HG03558 (cell line): ENCODE measurements around the gene YIPF4.
"Not testable (repeated sequence)": the region's sequence is repeated elsewhere in the genome, so short reads cannot be mapped to it uniquely, and the experiment has no call there.

Experiments used
- ATAC-seq: cut with Tn5 transposase; IDR thresholded peaks from one replicate; pipeline ENCODE4 v1.9.1; 2021; ENCODE audit warnings: moderate number of reproducible peaks; ENCODE audit not compliant: unreplicated experiment; ENCODE audit errors: extremely low read depth

Gene YIPF4

DNA sequence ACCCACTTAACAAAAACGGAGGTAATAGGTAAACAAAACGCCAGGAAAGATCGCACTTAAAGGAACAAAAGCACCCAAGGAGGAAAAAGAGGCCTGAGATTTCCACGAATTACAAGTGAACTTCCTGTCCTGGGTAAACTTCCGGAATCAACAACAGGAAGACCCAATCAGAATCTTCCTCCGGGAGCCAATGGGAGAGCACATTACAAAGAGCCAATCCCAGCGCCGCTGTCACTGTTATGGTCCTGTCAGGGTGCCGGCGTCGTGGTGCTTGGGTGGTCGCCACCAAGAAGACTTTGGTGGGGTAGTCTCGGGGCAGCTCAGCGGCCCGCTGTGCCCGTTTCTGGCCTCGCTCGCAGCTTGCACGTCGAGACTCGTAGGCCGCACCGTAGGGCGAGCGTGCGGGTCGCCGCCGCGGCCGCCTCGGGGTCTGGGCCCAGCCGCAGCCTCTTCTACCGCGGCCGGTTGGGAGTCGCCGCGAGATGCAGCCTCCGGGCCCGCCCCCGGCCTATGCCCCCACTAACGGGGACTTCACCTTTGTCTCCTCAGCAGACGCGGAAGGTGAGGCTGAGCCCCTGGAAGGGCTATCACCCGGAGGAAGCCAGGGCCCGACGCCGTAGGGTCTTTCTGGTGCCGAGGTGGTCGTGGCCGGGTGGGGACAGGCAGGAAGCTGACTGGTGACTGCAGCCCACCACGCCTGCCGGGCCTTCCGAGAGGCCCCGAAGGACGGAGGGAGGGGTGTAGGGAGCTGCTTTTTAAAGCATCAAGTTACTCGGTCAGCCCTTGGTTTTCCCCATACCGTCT is at the start of gene YIPF4:
Gene YIPF4 (plus strand): TSS at position 231 of the 804 bp plus-strand sequence. CDS start 252 bp downstream, at position 483.
- ATAC-seq = peak; percentile 97

DNA sequence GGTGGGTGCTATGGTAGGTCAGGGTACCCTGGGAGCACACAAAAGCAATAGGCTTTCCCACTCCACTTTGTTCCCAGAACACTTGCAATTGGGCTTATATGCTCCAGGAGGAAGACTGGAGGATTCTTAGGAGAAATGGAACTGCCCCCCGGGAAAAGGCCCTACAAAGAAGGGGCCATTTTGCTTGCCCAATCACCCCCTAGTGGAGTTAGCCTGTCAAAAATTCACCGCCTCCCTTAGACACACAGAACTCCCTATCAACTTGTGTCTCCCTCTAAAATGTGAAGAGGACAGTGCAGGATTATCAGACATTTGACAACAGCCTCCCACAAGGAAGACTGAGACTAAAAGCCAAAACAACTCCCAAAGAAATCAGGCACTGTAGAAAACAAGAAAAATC is 49.5 kb upstream of the YIPF4 start:
- no peak for ATAC-seq

DNA sequence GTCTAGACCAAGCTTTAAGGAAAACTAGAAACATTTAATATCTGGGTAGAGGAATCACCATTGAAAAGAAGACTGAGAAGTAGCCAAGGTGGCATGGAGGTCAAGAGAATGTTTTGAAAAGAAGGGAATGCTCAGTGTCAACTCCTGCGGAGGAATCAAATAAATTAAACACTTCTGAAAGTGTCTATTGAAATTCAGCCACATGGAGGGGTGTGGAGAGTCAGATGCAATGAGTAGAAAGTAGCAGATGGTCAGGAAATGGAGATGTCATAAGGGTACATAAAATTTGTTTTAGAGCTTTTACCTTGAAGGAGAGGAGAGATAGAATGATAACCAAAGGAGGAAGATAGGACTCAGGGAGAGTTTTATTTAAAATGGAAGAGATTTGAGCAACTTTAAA is 48.1 kb upstream of the YIPF4 start:
- ATAC-seq = no peak

DNA sequence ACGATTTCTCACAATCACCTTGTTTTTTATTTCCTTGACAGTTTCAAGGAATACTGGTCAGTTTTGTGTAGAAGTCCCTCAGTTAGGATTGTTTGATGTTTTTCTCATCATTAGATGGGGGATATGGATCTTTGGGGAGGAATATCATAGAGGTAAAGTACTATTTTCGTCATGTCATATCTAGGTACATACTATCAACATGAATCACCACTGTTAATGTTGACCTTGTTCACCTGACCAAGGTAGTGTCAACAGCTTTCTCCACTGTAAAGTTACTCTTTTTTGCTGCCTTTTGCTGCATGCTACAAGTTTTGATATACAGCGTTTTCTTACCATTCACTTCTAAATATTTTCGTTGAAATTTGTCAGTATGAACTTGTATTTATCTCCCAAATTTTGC is 45.7 kb upstream of the YIPF4 start:
- no peak for ATAC-seq

DNA sequence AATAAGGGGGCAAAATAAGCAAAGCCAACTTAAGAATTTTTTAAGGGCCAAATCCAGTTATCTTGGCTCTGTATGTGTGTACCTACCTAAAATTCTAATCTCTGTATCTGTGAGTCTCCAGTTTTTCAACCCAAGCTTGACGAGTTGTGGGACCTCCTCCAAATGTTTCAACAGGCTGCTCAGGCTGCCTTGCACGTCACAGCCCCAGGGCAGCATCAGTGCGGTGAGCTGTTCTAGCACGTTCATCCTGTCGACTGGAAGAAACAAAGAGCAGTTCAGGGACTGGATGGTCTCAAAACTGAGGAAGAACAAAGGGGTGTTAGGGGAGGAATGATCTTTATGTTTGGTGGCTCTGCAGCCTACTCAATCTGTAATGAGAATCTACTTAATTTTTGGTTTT is 42.4 kb upstream of the YIPF4 start:
- ATAC-seq = no peak

DNA sequence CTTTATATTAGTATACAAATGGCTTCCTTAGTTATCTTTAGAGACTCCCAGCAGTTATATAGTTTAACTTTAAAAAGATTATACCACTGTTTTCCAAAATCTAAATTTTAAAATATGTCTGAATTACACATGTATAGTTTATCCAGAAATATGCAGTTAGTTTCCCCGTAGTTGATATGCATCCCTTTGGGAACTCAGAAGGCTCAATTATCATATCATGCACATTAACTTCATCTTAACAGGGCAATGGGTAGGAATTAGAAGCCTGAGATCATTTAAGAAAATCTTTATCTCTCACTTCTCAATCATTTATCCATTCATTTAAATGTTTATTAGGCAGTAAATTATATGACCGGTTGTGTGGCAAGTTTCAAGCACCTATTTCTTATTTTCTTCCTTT is 40.2 kb upstream of the YIPF4 start:
- ATAC-seq = no peak

DNA sequence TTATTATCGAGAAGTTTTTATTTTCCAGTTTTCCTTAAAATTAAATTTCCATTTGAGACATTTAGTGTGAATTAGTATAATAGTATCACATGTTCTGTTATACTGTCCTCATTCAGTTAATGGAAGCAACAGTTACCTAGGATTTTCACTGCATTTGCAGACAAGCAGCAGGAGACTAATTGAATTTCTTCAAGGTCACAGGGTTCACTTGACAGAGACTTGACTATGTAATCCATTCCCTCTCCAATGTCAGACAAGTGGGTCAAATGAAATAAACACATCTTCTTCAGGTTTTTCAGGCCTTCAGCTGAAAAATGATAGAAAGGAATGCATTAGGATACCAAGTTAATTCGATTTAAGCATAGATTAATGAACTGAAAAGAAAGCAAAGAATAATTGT is 39.7 kb upstream of the YIPF4 start:
- ATAC-seq = no peak

DNA sequence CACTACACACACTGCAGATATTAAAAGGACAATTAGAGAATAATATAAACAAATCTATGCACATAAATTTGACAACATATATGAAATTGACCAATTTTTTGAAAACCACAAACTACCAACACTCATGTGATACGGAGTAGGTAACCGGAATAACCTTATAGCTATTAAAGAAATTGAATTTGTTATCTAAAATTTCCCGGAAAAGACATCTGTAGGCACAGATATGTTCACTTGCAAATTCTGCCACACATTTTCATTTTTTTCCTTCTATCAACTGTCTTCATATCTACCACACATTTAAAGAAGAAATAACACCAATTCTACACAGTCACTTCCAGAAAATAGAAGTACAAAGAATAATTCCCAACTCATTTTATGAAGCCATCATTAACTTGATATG is 35.4 kb upstream of the YIPF4 start:
- no peak for ATAC-seq

DNA sequence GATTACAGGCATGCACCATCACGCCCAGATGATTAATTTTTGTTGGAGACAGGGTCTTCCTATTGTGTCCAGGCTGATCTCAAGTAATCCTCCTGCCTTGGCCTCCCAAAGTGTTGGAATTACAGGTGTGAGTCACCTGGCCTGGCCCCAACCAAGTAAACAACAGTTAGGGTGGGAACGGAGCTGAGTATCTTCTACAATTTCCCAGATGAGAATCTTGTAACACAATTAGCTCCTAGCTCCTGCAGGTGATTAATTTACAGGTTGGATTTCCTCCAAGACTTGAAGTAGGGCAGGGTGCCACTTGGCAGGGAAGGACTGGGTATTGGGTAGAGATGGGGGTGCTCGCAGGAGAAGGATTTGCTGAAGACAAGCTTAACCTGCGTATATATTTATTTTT is 30.8 kb upstream of the YIPF4 start:
- no peak for ATAC-seq

DNA sequence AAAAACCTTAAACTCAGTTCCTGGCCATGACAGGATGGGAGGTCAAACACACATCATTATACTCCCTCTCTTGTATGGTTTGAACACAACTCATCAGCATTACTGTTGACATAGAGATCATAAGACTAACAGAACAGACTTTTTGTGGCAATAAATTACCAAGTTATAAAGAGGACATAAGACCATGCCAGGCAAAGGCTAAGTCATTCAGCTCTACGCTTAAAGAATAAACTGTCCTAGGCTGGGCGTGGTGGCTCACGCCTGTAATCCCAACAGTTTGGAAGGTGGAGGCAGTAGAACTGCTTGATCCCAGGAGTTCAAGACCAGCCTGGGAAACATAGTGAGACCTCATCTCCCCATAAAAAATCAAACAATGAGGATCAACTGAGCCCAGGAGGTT is 29.4 kb upstream of the YIPF4 start:
- no peak for ATAC-seq

DNA sequence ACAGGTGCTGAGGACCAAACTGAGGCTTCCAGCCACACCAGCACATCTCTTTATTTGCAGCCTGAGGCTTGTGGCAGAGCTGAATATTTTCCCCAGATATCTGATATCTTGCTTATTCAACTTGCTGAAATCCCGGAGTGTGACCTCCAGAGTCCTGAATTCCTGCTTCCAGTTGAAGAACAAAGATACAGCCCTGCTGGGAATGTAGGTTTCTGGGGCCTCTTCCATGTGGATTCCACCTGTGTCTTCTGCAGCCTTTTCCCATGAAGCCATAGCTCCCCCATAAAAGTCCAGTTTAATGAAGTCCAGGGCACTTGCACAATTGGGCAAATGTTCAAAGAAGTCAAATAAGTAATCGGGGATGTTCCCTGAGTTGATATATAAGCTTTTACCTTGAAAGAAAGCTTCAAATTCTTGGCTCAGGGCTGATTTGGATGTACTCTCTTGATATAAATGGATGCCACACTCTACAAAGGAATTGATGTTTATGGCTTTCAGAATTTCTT is 27.9 kb upstream of the YIPF4 start:
- ATAC-seq = no peak

DNA sequence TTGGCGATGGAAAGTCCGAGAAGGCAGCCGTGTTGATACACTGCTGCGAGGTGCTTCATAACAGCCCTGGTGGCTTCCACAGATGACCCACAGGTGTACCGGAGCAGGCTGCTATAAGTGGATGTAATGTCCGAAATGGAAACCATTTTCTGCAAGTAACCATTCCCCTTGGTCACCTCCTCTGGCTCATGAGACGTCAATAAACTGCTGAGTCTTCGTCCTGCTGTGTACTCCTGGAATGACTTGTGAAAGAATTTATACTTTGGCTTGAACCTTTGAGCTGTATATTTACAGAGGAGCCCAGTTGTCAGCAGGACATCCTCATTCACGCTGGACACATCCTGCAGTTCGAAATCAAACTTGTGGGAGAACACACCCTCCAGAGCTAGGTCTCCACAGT is 27.4 kb upstream of the YIPF4 start:
- ATAC-seq = no peak

DNA sequence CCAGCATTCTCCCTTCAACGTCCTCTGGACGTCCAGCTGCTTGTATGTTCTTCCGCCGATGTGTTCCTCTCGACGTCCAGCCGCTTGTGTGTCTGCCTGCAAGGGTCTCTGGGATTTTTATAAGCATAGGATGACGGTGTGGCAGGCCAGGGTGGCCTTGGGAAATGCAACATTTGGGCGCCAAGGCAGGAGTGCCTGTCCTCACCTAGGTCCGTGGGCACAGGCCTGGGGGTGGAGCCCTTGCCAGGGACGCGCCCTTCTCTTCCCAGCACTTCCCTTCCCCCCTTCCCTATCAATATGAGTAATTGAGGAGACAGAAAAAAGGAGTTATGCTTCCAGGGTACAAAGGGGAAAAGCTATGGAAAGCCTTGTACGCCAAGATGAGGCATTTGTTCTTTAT is 19.5 kb upstream of the YIPF4 start:
- ATAC-seq = no peak

DNA sequence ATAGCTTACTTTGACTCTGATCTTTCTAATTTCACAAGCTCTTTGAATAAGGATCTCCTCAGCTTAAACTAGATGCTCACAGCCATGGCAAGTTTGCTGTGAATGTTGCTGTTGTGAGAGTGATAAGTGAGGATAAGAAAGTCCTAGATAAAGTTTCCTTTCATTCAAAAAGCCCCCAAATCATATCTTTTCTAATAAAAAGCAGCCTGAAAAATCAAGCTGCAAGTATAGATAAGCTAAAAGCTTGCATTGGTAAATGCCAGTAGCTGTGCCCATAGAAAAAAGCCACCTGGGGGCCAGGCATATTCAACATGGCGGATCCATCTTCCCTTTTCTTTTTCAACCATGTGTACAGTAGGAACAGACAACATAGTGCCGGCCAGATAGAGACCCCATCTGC is 17.3 kb upstream of the YIPF4 start:
- ATAC-seq = no peak

DNA sequence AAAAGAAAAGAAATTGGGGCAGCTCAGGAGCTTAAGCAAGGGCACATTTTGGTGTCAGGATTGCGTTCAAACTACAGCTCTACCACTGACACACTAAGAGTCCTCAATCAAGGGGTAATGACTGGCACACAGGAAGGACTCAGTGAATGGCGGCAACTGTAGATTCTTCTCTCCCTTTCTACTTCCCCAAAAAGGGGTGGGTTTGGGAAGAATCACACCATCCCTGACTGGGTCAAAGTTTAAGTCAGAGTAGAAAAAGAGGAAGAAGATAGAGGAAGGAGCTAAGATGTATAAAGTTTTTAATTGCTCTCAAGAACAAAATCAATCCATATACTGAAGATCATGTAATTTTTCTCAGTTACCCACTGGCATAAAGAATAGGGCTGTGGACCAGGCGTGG is 15.6 kb upstream of the YIPF4 start:
- no peak for ATAC-seq

DNA sequence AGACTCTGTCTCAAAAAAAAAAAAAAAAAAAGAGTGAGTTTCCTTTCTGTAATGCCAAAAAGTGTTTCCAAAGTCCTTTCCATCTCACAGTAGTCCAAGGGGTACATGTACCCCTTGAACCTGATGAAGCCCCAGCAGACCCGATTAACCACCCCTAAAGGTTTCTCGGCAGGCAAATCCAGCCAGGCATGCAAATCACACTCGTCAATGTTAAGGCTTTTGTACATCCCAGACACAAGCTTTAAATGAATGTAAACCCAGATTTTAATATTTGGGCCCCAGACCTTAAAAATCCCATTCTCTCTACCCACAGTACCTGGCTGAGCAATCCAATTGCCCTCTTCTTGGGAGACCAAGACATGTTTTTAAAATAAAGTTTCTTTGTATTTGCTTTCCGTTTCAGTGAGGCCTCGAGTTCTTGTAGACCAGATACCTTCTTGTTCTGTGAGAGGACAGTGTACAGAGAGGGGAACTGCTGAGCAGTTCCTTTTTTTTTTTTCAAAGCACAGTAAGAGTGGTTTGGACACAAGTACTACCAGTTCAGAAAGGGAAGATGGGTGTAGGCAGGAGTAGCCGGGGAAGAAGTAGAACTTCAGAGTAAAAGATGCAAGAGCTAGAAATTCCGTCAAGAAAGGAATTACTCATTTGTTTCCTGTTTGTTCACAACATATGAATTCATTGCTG is 13.1 kb upstream of the YIPF4 start, which contains the start of gene NLRC4:
Gene NLRC4 (minus strand): TSS at position 465 of the 684 bp plus-strand sequence. CDS start 8,111 bp downstream, outside the sequence.
- ATAC-seq = peak; percentile 82

DNA sequence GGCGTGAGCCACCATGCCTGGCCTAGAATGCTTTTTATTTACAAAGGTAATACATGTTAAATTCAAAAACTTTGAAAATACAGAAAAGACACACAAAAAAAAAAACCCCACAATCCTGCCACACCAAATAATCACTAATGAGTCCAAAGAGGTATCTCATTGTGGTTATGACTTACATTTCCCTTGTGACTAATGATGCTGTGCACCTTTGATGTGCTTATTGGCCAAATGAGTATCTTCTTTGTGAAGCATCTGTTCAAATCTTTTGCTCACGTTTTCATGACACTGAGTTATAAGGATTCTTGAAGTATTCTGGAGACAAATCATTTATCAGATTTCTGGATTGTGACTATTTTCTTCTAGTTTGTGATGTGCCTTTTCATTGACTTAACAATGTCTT is 6.6 kb upstream of the YIPF4 start:
- no peak for ATAC-seq

DNA sequence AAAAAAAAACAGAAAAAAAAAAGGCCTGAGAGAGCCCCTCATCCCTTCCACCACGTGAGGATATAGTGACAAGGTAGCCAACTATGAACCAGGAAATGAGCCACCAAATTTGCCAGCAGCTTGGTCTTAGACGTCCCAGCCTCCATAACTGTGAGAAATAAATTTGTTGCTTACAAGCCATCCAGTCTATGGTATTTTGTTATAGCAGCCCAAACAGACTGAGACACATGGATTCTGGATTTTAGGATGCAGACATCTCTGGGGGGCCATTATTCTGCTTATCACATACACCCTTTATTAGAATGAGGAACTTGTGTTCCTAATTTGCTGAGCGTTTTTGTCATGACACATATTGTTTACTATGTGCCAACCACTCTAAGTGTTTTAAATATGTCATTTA is 5.4 kb upstream of the YIPF4 start:
- ATAC-seq = no peak

DNA sequence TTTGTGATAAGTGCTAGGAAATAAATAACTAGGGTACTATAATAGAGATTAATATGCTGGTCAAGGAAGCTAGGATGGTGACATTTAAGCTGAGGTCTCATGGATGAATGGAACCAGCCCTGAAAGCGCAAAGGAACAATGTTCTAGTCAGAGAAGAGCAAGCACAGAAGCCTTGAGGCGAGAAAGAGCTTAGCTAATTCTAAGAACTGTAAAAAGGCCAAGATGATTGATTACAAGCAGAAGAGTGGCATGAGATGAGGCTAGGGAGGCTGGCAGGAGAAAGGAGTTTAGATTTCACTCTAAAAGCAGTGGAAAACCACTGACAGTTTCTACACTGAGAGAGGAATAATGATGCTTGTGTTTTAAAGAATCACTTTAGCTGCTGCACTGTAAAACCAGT is 3.4 kb upstream of the YIPF4 start:
- no peak for ATAC-seq

DNA sequence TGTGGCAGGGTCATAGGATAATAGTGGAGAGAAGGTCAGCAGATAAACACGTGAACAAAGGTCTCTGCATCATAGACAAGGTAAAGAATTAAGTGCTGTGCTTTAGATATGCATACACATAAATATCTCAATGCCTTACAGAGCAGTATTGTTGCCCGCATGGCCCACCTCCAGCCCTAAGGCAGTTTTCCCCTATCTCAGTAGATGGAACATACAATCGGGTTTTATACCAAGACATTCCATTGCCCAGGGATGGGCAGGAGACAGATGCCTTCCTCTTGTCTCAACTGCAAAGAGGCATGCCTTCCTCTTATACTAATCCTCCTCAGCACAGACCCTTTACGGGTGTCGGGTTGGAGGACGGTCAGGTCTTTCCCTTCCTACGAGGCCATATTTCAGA is 1.9 kb upstream of the YIPF4 start:
- not testable (repeated sequence) for ATAC-seq

DNA sequence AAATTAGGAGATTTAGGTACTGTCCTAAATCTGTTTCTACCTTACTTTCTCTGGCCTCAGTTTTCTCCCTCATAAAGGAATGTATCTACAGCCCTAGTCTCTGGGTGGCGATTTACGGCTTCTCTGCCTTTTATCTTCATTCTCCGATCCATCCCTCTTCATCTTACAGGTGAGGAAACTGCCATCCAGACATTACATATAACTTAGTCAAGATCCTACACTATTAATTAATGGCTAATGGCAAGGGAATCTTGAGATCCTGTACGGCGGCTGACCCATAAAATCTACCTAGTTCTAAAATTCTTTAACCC is 386 bp upstream of the YIPF4 start:
- no peak for ATAC-seq

DNA sequence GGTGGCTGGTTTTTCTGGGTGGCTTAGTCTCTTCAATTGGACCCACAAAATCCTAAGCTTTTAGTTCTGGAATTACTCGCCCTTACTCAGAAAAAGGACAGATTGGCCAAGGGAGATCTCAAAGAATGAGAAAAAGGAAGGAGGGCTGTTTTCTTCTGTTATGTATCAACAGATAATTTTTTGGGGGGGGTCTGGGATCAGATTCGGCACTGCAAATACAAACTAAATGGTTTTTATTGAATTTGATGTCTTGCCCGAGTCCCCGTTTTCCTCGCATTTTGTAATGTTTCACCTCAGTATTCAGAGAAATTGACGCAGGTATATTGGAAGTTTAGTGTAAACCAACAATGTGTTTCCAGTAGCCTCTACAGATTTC is 762 bp downstream of the YIPF4 start:
- ATAC-seq = no peak
